ENCODE results near the gene CFAP251.

- TF ChIP-seq POLR2AphosphoS5 (IDR thresholded peaks at IDR 0.05; ENCODE audit: low read depth, low read length) (no peak), POLR2A (IDR thresholded peaks at IDR 0.05; ENCODE audit: low read depth, low read length) (no peak), TAF1 (IDR thresholded peaks at IDR 0.05; ENCODE audit: low read depth, low read length) (no peak), POU2F2 (IDR thresholded peaks at IDR 0.05; ENCODE audit: low read depth, low read length) (no peak)
Measured at GRCh38 chr12:122026706-122027333, 108.4 kb downstream of the CFAP251 start.
